Stimulated activated naive CD8-positive, alpha-beta T cell treated with anti-CD3 and anti-CD28 coated beads, Interleukin-15, Interleukin-2, amounts not matched to agents 100 ng/mL and 50 ng/mL, for 24 hours (primary cell): Measurements from ENCODE around the gene CRY1.
"Not testable (repeated sequence)": the region's sequence is repeated elsewhere in the genome, so short reads cannot be mapped to it uniquely, and the experiment has no call there.

ENCODE experiments used
- H3K27ac Mint-ChIP-seq: one replicate; pipeline ENCODE4 v1.8.0; 2021; ENCODE audit warnings: mild to moderate bottlenecking, mixed read lengths
- H3K27me3 Mint-ChIP-seq: one replicate; pipeline ENCODE4 v1.8.0; 2021; ENCODE audit warnings: mixed read lengths
- H3K36me3 Mint-ChIP-seq: one replicate; pipeline ENCODE4 v1.8.0; 2021; ENCODE audit warnings: low read depth, mixed read lengths
- H3K4me1 Mint-ChIP-seq: one replicate; pipeline ENCODE4 v1.8.0; 2021; ENCODE audit warnings: low read depth, mixed read lengths
- H3K4me3 Mint-ChIP-seq: one replicate; pipeline ENCODE4 v1.8.0; 2021; ENCODE audit warnings: mild to moderate bottlenecking, mixed read lengths
- H3K9me3 Mint-ChIP-seq: one replicate; pipeline ENCODE4 v1.8.0; 2021; ENCODE audit warnings: mixed read lengths

The CRY1 gene

DNA sequence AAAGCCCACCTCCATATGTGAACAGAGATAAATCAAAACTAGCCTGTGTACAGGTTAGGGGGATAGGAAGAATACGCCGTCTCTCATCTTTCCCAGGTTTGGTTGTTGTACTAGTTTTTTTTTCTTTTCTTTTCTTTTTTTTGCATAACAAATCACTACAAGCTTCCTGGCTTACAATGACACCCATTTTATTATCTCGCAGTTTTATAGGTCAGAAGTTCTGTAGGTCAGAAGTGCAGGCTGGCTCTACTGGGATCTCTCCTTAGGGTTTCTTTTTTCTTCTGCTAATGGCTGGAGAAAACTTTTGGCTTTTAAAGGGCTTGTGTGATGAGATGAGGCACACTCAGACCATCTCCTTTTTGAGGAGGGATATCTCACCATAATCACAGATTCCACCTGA lies 25.7 kb upstream of the CRY1 start:
- Mint-ChIP-seq H3K27ac (no peak overlapping the region), H3K27me3 (peaks cover 27% of the 10 kb centered on the region), H3K4me3 (no peak overlapping the region), H3K9me3 (no peaks in the 10 kb centered on the region), H3K36me3 (no peaks in the 10 kb centered on the region), H3K4me1 (no peaks in the 10 kb centered on the region)

DNA sequence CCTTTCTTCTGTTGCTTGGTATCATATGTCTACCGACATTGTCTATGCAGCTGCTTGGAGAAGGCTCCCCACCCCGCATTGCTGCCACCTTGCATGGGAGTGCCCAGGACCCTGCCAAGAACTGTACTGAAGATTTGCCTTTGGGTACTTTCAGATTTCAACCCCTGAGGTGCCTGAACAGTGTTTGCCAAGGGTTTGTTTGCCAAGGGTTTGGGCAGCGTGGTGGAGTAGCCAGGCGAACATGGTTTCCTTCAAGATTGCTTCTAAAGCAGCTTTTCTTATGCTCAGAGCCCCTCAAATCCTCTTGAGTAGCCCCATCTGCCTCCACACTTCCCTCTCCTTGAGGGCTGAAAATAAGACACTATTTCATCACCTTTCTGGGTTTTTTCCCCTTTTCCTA lies 25.3 kb upstream of the CRY1 start:
- no peaks in the 10 kb centered on the region for H3K9me3 Mint-ChIP-seq

DNA sequence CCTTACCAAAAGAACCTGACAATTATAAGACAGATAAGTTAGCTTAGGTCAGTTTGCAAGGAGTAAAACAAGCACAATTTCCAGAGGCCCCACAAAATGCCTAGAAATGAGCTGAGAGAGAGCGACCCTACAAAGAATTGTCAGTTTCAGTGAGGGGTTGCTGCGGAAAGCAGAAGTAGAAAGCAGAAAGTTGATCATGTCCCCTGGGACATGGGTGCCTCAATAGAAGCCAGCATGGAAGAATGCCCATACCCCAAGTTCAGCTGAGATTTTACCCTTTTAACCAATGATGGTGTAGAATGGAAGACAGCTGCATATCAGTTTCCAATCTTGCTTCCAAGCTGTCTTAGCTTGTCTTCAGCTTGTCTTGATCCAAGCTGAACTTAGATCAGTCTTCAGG lies 21.8 kb upstream of the CRY1 start:
- H3K4me1 Mint-ChIP-seq, result no peaks in the 10 kb centered on the region

More for the DNA sequence above, 25.3 kb upstream of the CRY1 start:
- no peaks in the 10 kb centered on the region for H3K36me3 Mint-ChIP-seq
- H3K4me1 Mint-ChIP-seq, result no peaks in the 10 kb centered on the region
- H3K27ac Mint-ChIP-seq, result no peak overlapping the region
- no peak overlapping the region for H3K4me3 Mint-ChIP-seq
- H3K27me3 Mint-ChIP-seq, result peaks cover 27% of the 10 kb centered on the region

DNA sequence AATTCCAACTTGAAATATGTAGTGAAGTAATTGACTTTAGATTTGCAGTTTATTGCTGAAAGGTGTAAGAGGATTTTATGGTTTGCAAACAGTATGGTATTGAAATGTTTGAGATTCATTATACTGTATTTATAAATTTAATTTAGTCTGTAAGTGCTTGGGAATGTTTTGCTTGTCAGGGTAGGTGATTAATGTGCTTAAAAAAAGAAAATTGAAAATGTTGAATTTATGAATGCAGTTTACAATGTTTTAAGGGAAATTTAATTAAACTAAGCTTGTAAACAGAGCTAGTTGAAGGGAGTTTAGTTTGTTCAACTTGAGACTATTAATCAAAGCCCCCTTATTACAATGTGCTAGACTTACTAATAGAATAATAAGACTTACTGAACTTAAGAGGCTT lies 18.0 kb upstream of the CRY1 start:
- Mint-ChIP-seq H3K4me1 (no peaks in the 10 kb centered on the region), H3K4me3 (no peak overlapping the region), H3K36me3 (no peaks in the 10 kb centered on the region), H3K27ac (no peak overlapping the region), H3K27me3 (peaks cover 13% of the 10 kb centered on the region), H3K9me3 (no peaks in the 10 kb centered on the region)

More for the DNA sequence above, 21.8 kb upstream of the CRY1 start:
- Mint-ChIP-seq H3K27me3 (peaks cover 17% of the 10 kb centered on the region), H3K4me3 (no peak overlapping the region), H3K9me3 (no peaks in the 10 kb centered on the region), H3K27ac (no peak overlapping the region), H3K36me3 (no peaks in the 10 kb centered on the region)

DNA sequence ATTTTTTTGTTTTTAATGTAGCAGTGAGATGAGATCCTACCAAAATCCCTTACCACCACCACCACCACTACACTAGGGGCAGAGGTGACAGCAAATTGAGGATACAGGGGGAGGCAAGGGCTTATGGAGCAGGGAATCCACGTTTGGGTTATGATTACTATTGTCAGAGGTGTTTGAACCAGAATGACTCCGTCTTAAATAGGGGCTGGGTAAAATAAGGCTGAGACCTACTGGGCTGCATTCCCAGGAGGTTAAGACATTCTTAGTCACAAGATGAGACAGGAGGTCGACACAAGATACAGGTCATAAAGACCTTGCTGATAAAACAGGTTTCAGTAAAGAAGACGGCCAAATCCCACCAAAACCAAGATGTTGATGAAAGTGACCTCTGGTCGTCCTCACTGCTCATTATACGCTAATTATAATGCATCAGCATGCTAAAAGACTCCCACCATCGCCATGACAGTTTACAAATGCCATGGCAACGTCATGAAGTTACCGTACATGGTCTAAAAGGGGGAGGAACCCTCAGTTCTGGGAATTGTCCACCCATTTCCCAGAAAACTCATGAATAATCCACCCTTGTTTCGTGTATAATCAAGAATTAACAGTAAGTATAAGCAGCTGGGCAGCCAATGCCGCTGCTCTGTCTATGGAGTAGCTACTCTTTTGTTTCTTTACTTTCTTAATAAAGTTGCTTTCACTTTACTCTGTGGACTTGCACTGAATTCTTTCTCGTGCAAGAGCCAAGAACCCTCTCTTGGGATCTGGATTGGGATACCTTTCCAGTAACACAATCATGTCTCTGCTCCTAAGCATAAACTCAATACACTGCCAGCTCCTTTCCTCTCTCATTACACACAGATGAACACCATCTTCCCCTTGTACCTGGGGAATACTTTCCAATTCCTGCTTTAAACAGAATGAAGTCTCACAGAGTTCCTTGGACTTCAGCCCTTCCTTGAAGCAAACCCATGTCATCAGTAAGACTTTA lies 16.7 kb upstream of the CRY1 start:
- no peak overlapping the region for H3K27ac Mint-ChIP-seq
- H3K4me3 Mint-ChIP-seq, result no peak overlapping the region
- H3K36me3 Mint-ChIP-seq, result no peaks in the 10 kb centered on the region
- peaks cover 17% of the 10 kb centered on the region for H3K27me3 Mint-ChIP-seq
- H3K9me3 Mint-ChIP-seq, result no peaks in the 10 kb centered on the region
- no peaks in the 10 kb centered on the region for H3K4me1 Mint-ChIP-seq

GRCh38 chr12:107108995-107109508 lies 15.7 kb upstream of the CRY1 start:
- Mint-ChIP-seq H3K9me3 (no peaks in the 10 kb centered on the region), H3K27ac (no peak overlapping the region), H3K36me3 (no peaks in the 10 kb centered on the region), H3K27me3 (peaks cover 15% of the 10 kb centered on the region), H3K4me3 (no peak overlapping the region), H3K4me1 (no peaks in the 10 kb centered on the region)

GRCh38 chr12:107108366-107108765 lies 15.0 kb upstream of the CRY1 start:
- not testable (repeated sequence) for H3K27ac Mint-ChIP-seq, H3K4me3 Mint-ChIP-seq, H3K4me1 Mint-ChIP-seq

DNA sequence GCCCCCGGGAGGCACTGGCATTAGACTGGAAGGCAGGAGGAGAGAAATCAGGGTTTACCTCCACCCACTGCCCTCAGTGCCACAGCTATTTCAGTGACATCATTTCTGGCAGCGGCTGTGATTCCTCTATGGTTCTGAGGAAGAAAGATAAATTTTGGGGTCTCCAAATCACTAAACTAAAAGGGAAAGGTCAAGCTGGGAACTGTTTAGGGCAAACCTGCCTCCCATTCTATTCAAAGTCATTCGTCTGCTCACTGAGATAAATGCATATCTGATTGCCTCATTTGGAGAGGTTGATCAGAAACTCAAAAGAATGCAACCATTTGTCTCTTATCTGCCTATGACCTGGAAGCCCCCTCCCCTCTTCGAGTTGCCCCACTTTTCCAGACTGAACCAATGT lies 14.0 kb upstream of the CRY1 start:
- Mint-ChIP-seq H3K36me3 (no peaks in the 10 kb centered on the region), H3K9me3 (no peaks in the 10 kb centered on the region), H3K27ac (no peak overlapping the region), H3K27me3 (peaks cover 8% of the 10 kb centered on the region), H3K4me1 (no peaks in the 10 kb centered on the region), H3K4me3 (no peak overlapping the region)

More at GRCh38 chr12:107108366-107108765, 15.0 kb upstream of the CRY1 start:
- not testable (repeated sequence) for H3K9me3 Mint-ChIP-seq, H3K36me3 Mint-ChIP-seq
- peaks cover 11% of the 10 kb centered on the region for H3K27me3 Mint-ChIP-seq

GRCh38 chr12:107106241-107107025 lies 13.1 kb upstream of the CRY1 start:
- peaks cover 4% of the 10 kb centered on the region for H3K27me3 Mint-ChIP-seq
- no peaks in the 10 kb centered on the region for H3K36me3 Mint-ChIP-seq
- peak overlapping the region; percentile 1 for H3K27ac Mint-ChIP-seq
- no peak overlapping the region for H3K4me3 Mint-ChIP-seq
- no peaks in the 10 kb centered on the region for H3K9me3 Mint-ChIP-seq
- no peaks in the 10 kb centered on the region for H3K4me1 Mint-ChIP-seq

- no peaks in the 10 kb centered on the region for H3K4me1 Mint-ChIP-seq
- H3K27me3 Mint-ChIP-seq, result peaks cover 4% of the 10 kb centered on the region
- no peak overlapping the region for H3K4me3 Mint-ChIP-seq
- no peak overlapping the region for H3K27ac Mint-ChIP-seq
- no peaks in the 10 kb centered on the region for H3K36me3 Mint-ChIP-seq
- no peaks in the 10 kb centered on the region for H3K9me3 Mint-ChIP-seq
Observed at GRCh38 chr12:107105410-107105703, 12.0 kb upstream of the CRY1 start.

DNA sequence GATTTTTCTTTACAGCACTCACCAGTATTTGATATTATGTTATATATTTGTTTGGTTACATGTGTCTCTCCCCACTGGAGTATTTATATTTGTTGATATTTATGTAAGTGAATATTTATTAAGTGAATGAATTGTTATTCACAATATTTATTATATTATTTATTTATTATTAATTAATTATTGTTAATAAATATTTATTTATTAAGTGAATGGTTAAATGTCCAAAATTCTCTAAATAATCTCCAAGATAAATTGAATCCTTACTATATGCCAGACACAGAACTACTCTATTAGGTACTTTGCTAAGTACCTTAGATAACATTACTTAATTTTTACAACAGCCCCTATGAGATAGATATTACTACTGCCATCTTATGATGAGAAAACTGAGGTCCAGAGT lies 10.2 kb upstream of the CRY1 start:
- Mint-ChIP-seq H3K27ac (no peak overlapping the region), H3K9me3 (no peaks in the 10 kb centered on the region), H3K27me3 (peaks cover 15% of the 10 kb centered on the region), H3K36me3 (no peaks in the 10 kb centered on the region), H3K4me1 (no peaks in the 10 kb centered on the region), H3K4me3 (no peak overlapping the region)

DNA sequence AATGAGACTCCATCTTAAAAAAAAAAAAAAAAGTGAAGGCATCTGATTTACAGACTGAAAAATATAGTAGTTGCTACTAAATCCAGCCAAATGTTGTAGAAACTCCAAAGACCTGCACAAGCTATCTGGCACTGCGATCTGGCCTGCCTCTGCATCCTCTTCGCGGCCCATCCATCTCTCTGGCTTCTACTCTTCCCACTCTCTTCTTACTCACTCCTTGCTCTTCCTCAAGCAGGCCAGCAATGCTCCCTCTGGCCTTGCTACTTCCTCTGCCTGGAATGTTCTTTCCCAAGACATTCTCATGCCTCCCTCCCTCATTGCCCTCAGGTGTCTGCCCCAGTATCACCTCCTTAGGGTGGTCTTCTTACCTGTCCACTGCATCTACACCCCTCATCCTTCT lies 9.7 kb upstream of the CRY1 start:
- Mint-ChIP-seq H3K27ac (no peak overlapping the region), H3K27me3 (peaks cover 16% of the 10 kb centered on the region), H3K36me3 (no peaks in the 10 kb centered on the region), H3K4me1 (no peaks in the 10 kb centered on the region), H3K9me3 (no peaks in the 10 kb centered on the region), H3K4me3 (no peak overlapping the region)

- Mint-ChIP-seq H3K4me3 (no peak overlapping the region), H3K27ac (no peak overlapping the region), H3K27me3 (peaks cover 20% of the 10 kb centered on the region), H3K9me3 (no peaks in the 10 kb centered on the region), H3K4me1 (no peaks in the 10 kb centered on the region), H3K36me3 (no peaks in the 10 kb centered on the region)
Observed at GRCh38 chr12:107102294-107102693, 8.9 kb upstream of the CRY1 start.

DNA sequence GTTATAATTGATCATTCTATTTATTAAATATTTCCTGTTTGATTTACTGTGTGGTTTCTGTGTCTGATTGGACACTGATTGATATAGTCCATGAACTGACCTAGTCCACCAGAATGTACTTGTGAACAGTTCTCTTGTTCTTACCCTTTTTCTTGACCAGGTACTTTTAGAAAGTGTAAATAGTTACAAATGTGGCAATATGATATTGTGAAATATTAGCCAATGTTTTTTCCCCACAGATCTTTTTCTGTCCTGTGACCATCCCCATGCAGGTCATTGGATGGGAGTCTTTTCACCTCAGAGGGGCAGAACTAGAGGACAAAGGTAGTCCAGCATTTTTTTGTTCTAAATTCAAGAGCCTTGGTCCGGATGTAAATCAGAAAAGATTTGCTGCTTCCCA lies 8.3 kb upstream of the CRY1 start:
- Mint-ChIP-seq H3K9me3 (no peaks in the 10 kb centered on the region), H3K4me3 (no peak overlapping the region), H3K27me3 (peaks cover 20% of the 10 kb centered on the region), H3K36me3 (no peaks in the 10 kb centered on the region), H3K4me1 (no peaks in the 10 kb centered on the region), H3K27ac (no peak overlapping the region)

DNA sequence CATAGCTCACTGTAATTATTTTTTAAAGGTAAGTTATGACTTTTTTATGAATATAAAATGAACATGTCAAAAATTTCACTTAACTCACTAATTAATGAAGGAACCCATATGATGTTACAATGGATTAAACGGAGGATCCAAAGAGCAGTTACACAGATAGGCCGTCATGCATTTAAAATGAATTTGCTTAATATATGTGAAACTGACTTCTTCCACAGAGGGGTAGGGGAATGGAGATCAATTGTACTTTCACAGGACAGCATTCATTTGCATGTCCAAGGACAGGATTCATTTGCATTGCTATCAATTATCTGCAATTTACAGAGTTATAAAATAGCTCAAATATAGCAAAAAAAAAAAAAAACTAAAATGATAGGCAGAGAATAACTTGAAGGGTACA lies 6.6 kb upstream of the CRY1 start:
- Mint-ChIP-seq H3K4me3 (no peak overlapping the region), H3K27me3 (peaks cover 16% of the 10 kb centered on the region), H3K36me3 (no peaks in the 10 kb centered on the region), H3K4me1 (no peaks in the 10 kb centered on the region), H3K27ac (no peak overlapping the region), H3K9me3 (no peaks in the 10 kb centered on the region)
